Measurements from ENCODE around the gene SLC9C1. TPM values are rescaled to one million over a fixed set of nuclear protein-coding genes. Genes with fewer than 3 reads are reported as not detected.

Gene SLC9C1
- total RNA-seq, 1 experiment from 2014 or later = not detected

GRCh38 chr3:112132975-112133448 lies 161.0 kb downstream of the SLC9C1 start, which contains the start of gene GCSAM:
GCSAM (minus strand) TSS chr3:112133248; CDS start chr3:112133120, 128 bp downstream.
- BruUV-seq (replicated peaks) = no TSS peak
- Histone ChIP-seq H3K4me3 (ENCODE audit: low read depth, low read length, poor library complexity, severe bottlenecking) (no peak within 1 kb of the TSS), H3K36me3 (ENCODE audit: insufficient read depth, low read length, poor library complexity, severe bottlenecking) (no peaks in the 10 kb centered on the region), H3K27ac (ENCODE audit: low read depth, low read length, poor library complexity, severe bottlenecking) (no peak within 1 kb of the TSS), H3K27me3 (replicated peaks; ENCODE audit: insufficient read depth, low read depth, low read length, poor library complexity) (no peaks in the 10 kb centered on the region), H3K4me1 (ENCODE audit: insufficient read depth, low read length, poor library complexity, severe bottlenecking) (no peaks in the 10 kb centered on the region), H3K9me3 (ENCODE audit: low read depth, low read length, poor library complexity, severe bottlenecking) (no peaks in the 10 kb centered on the region)
- ChIA-PET POLR2A (ENCODE audit: low non-redundant PET) (no interaction called here), CTCF (no interaction called here)
- TF ChIP-seq EZH2 (IDR thresholded peaks at IDR 0.05; ENCODE audit: borderline replicate concordance, low read depth, low read length, poor library complexity, severe bottlenecking) (no peak), CTCF (conservative IDR thresholded peaks at IDR 0.05; ENCODE audit: low read depth, low read length) (no peak)
- intact Hi-C loops (cut with micrococcal nuclease; ENCODE audit: unreplicated experiment) = loop anchor here (10.0 kb wide), 1 partner anchor 182 kb away; no protein-coding TSS in a partner anchor
- no peak for DNase-seq (ENCODE audit: low spot score)

- no peak for TF ChIP-seq CTCF (conservative IDR thresholded peaks at IDR 0.05; ENCODE audit: low read depth, low read length)
- TF ChIP-seq EZH2 (IDR thresholded peaks at IDR 0.05; ENCODE audit: borderline replicate concordance, low read depth, low read length, poor library complexity, severe bottlenecking) = no peak
- no peaks in the 10 kb centered on the region for H3K36me3 ChIP-seq (ENCODE audit: insufficient read depth, low read length, poor library complexity, severe bottlenecking)
- H3K9me3 ChIP-seq (ENCODE audit: low read depth, low read length, poor library complexity, severe bottlenecking) = no peaks in the 10 kb centered on the region
- H3K4me1 ChIP-seq (ENCODE audit: insufficient read depth, low read length, poor library complexity, severe bottlenecking) = no peaks in the 10 kb centered on the region
- no peak overlapping the region for H3K27ac ChIP-seq (ENCODE audit: low read depth, low read length, poor library complexity, severe bottlenecking)
- no TSS peak for BruUV-seq (replicated peaks)
- no peak for DNase-seq (ENCODE audit: low spot score)
- intact Hi-C loops (cut with micrococcal nuclease; ENCODE audit: unreplicated experiment) = loop anchor here (10.0 kb wide), 1 partner anchor 182 kb away; no protein-coding TSS in a partner anchor
- no peak overlapping the region for H3K4me3 ChIP-seq (ENCODE audit: low read depth, low read length, poor library complexity, severe bottlenecking)
- no peaks in the 10 kb centered on the region for H3K27me3 ChIP-seq (replicated peaks; ENCODE audit: insufficient read depth, low read depth, low read length, poor library complexity)
- ChIA-PET CTCF (no interaction called here), POLR2A (ENCODE audit: low non-redundant PET) (no interaction called here)
These were observed 161.5 kb downstream of the SLC9C1 start for GRCh38 chr3:112132554-112132953.

- BruUV-seq (replicated peaks) = no TSS peak
- intact Hi-C loops (cut with micrococcal nuclease; ENCODE audit: unreplicated experiment) = loop anchor here (10.0 kb wide), 1 partner anchor 183 kb away; no protein-coding TSS in a partner anchor
- ChIA-PET CTCF (no interaction called here), POLR2A (ENCODE audit: low non-redundant PET) (no interaction called here)
- TF ChIP-seq CTCF (conservative IDR thresholded peaks at IDR 0.05; ENCODE audit: low read depth, low read length) = no peak
- TF ChIP-seq EZH2 (IDR thresholded peaks at IDR 0.05; ENCODE audit: borderline replicate concordance, low read depth, low read length, poor library complexity, severe bottlenecking) = no peak
- no peak overlapping the region for H3K27ac ChIP-seq (ENCODE audit: low read depth, low read length, poor library complexity, severe bottlenecking)
- H3K27me3 ChIP-seq (replicated peaks; ENCODE audit: insufficient read depth, low read depth, low read length, poor library complexity) = no peaks in the 10 kb centered on the region
- H3K36me3 ChIP-seq (ENCODE audit: insufficient read depth, low read length, poor library complexity, severe bottlenecking) = no peaks in the 10 kb centered on the region
- H3K4me3 ChIP-seq (ENCODE audit: low read depth, low read length, poor library complexity, severe bottlenecking) = no peak overlapping the region
- no peaks in the 10 kb centered on the region for H3K4me1 ChIP-seq (ENCODE audit: insufficient read depth, low read length, poor library complexity, severe bottlenecking)
- DNase-seq (ENCODE audit: low spot score) = no peak
- no peaks in the 10 kb centered on the region for H3K9me3 ChIP-seq (ENCODE audit: low read depth, low read length, poor library complexity, severe bottlenecking)
These were observed 161.9 kb downstream of the SLC9C1 start for GRCh38 chr3:112132088-112132487.

All from A673 (cell line).